Smooth muscle cell (in vitro differentiated cells): ENCODE measurements around the gene ITM2B. TPM values are rescaled to one million over a fixed set of nuclear protein-coding genes. Genes with fewer than 3 reads are reported as not detected.

Source experiments
- DNase-seq: peaks from one replicate; lab custom pipeline; 2025; ENCODE audit not compliant: unreplicated experiment; lab: John Stamatoyannopoulos, UW
- H2AFZ ChIP-seq: fragments of 200-600 bp; sonication (generic); 2 replicates; pipeline ENCODE4 v1.6.0; 2016; ENCODE audit warnings: antibody characterized with exemption, low read depth, mild to moderate bottlenecking
- H3F3A ChIP-seq: fragments of 200-600 bp; sonication (generic); 2 replicates; pipeline ENCODE4 v1.6.0; 2017; ENCODE audit warnings: antibody characterized with exemption, low read depth
- H3K27ac ChIP-seq: fragments of 200-600 bp; sonication (generic); 2 replicates; pipeline ENCODE4 v1.5.1; 2016; ENCODE audit warnings: low read depth, mild to moderate bottlenecking
- H3K27me3 ChIP-seq: fragments of 200-600 bp; sonication (generic); 2 replicates; pipeline ENCODE4 v1.6.1; 2016; ENCODE audit warnings: low read depth, mild to moderate bottlenecking
- H3K36me3 ChIP-seq: fragments of 200-600 bp; sonication (generic); 2 replicates; pipeline ENCODE4 v1.5.1; 2016; ENCODE audit warnings: low read depth
- H3K4me1 ChIP-seq: fragments of 200-600 bp; sonication (generic); 2 replicates; pipeline ENCODE4 v1.5.1; 2016; ENCODE audit warnings: low read depth
- H3K4me2 ChIP-seq: fragments of 200-600 bp; sonication (generic); 2 replicates; pipeline ENCODE4 v1.6.0; 2016; ENCODE audit warnings: mild to moderate bottlenecking
- H3K4me3 ChIP-seq: fragments of 200-600 bp; sonication (generic); 2 replicates; pipeline ENCODE4 v1.5.1; 2016; ENCODE audit warnings: mild to moderate bottlenecking
- H3K79me2 ChIP-seq: fragments of 200-600 bp; sonication (generic); 2 replicates; pipeline ENCODE4 v1.6.0; 2016; ENCODE audit warnings: low read depth, mild to moderate bottlenecking
- H3K9ac ChIP-seq: fragments of 200-600 bp; sonication (generic); 2 replicates; pipeline ENCODE4 v1.6.0; 2016; ENCODE audit warnings: low read depth
- H3K9me3 ChIP-seq: fragments of 200-600 bp; sonication (generic); replicated peaks from 2 replicates; pipeline ENCODE4 v1.5.1; 2016; ENCODE audit warnings: low read depth
- H4K20me1 ChIP-seq: fragments of 200-600 bp; sonication (generic); 2 replicates; pipeline ENCODE4 v1.6.0; 2016; ENCODE audit warnings: low read depth
- CTCF ChIP-seq: fragments of 200-600 bp; sonication (generic); IDR thresholded peaks from 2 replicates; pipeline ENCODE4 v1.5.1; 2017; ENCODE audit warnings: borderline replicate concordance, mild to moderate bottlenecking, antibody characterized with exemption; ENCODE audit not compliant: insufficient read depth, poor library complexity, severe bottlenecking
- WGBS: methylation state at CpG from one replicate; pipeline ENCODE4 v1.1.7; 2016; ENCODE audit warnings: low lambda C conversion rate; 5-methylcytosine and 5-hydroxymethylcytosine counted together
- polyA plus RNA-seq: library from polyadenylated mRNA; unstranded; fragments of >200 nt; fragmentation: Nextera tagmentation; extraction: Ambion mirVana; gene quantifications from 2 replicates; pipeline ENCODE4 v1.2.1, GENCODE V29; 2016
- total RNA-seq: library from RNA; depleted of rRNA; stranded (reverse); fragments of >200 nt; gene quantifications from 2 replicates; pipeline ENCODE4 v1.2.3, GENCODE V29; 2014

The ITM2B gene
- total and polyA plus RNA-seq, 2 experiments from 2014 or later = 397 to 557 TPM

DNA sequence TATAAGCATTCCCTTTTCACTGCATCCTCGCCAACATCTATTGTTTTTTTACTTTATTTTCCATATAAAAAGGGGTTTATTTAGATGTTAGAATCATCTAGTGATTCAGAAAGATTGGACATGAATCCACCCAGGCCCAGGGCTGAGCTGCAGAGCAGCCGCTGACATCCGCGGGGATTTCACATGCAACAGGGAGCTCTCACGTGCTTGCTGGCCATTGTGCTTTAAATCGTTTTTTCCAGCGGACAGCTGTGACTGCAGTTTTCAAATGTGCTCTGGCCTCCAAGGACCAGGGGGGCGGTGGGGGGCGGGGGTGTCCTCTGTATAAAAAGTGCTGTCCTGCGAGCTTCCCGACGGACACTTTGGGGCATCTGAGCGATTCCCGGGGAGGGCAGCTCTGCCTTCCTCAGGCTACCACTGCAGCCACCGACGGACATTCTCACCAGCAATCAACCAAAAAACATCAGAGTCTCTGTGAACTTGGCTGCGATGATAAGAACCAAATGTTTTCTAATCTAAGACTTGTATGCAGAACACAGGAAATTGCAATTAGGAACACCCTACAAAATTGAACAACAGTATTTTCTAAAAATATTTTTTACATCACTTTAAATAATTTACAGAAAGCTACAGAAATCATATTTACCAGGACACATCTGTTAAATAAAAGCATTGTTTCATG, 83.1 kb downstream of the ITM2B start:
- H3K27ac ChIP-seq = no peak overlapping the region
- no peaks in the 10 kb centered on the region for H3K9me3 ChIP-seq
- WGBS = 92% methylated on average over 17 of the region's 17 CpGs
- no peak for DNase-seq
- no peak for TF ChIP-seq CTCF
- no peaks in the 10 kb centered on the region for H3F3A ChIP-seq
- no peaks in the 10 kb centered on the region for H4K20me1 ChIP-seq
- no peaks in the 10 kb centered on the region for H3K27me3 ChIP-seq
- H3K9ac ChIP-seq = no peak overlapping the region
- H2AFZ ChIP-seq = no peak overlapping the region
- H3K4me3 ChIP-seq = no peak overlapping the region
- no peak overlapping the region for H3K4me2 ChIP-seq
- peaks cover 20% of the 10 kb centered on the region for H3K79me2 ChIP-seq
- H3K36me3 ChIP-seq = no peaks in the 10 kb centered on the region
- H3K4me1 ChIP-seq = no peaks in the 10 kb centered on the region

GRCh38 chr13:48316826-48317510, 84.0 kb downstream of the ITM2B start:
- H3K79me2 ChIP-seq = peaks cover 22% of the 10 kb centered on the region
- no peaks in the 10 kb centered on the region for H4K20me1 ChIP-seq
- WGBS = 98% methylated on average over 41 of the region's 43 CpGs
- H3K36me3 ChIP-seq = peaks cover 3% of the 10 kb centered on the region
- no peak overlapping the region for H3K27ac ChIP-seq
- H3K4me3 ChIP-seq = no peak overlapping the region
- DNase-seq = no peak
- no peaks in the 10 kb centered on the region for H3K4me1 ChIP-seq
- no peak overlapping the region for H3K4me2 ChIP-seq
- H3K9ac ChIP-seq = no peak overlapping the region
- no peak for TF ChIP-seq CTCF
- no peak overlapping the region for H2AFZ ChIP-seq
- peaks cover 3% of the 10 kb centered on the region for H3K9me3 ChIP-seq
- H3K27me3 ChIP-seq = no peaks in the 10 kb centered on the region
- no peaks in the 10 kb centered on the region for H3F3A ChIP-seq

GRCh38 chr13:48317511-48318376, 84.7 kb downstream of the ITM2B start:
- H3K4me3 ChIP-seq = no peak overlapping the region
- no peaks in the 10 kb centered on the region for H3K4me1 ChIP-seq
- H4K20me1 ChIP-seq = no peaks in the 10 kb centered on the region
- 96% methylated on average over 41 of the region's 41 CpGs for WGBS
- no peak overlapping the region for H3K4me2 ChIP-seq
- peaks cover 3% of the 10 kb centered on the region for H3K36me3 ChIP-seq
- no peaks in the 10 kb centered on the region for H3K27me3 ChIP-seq
- no peak overlapping the region for H3K27ac ChIP-seq
- no peak for TF ChIP-seq CTCF
- no peaks in the 10 kb centered on the region for H3F3A ChIP-seq
- H2AFZ ChIP-seq = no peak overlapping the region
- H3K9me3 ChIP-seq = peaks cover 4% of the 10 kb centered on the region
- DNase-seq = no peak
- no peak overlapping the region for H3K9ac ChIP-seq
- H3K79me2 ChIP-seq = peaks cover 18% of the 10 kb centered on the region
